Erythroblast (primary cell): ENCODE data around the gene DSC2.

Source experiments
- GATA1 ChIP-seq: IDR thresholded peaks from 2 replicates; pipeline ENCODE4 v1.6.1; 2011; ENCODE audit warnings: low read depth, mild to moderate bottlenecking, control low read depth, low read length, moderate library complexity
- POLR2A ChIP-seq: IDR thresholded peaks from 2 replicates; pipeline ENCODE4 v1.6.1; 2011; ENCODE audit warnings: mild to moderate bottlenecking, low read length

DNA sequence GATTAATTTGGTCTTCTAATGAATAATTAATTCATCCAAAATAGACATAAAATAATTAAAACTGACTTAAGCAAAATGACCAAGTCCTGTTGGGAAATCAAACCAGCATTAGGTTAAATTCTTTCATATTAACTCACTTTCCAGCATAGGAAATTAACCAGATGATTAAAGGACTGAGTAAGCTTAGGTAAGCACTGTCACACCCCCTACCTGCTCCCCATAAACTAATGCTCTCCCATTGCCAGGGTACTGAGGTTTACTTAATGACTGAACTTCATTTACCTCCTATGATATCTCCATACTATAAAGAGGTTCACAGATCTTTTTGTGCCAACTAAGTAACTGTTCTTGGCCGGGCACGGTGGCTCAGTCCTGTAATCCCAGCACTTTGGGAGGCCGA, 13.7 kb downstream of the DSC2 start:
- TF ChIP-seq POLR2A (no peak), GATA1 (no peak)
